GM12878 (cell line): ENCODE results near the gene IRF2BPL.

Experiments
- CTCF ChIP-seq, 3 experiments: IDR thresholded peaks in 2 of 3; conservative IDR thresholded peaks in 1 of 3; 2 replicates each; pipeline ENCODE4 v1.5.1; 2011; ENCODE audit warnings: low read depth in 3 of 3, low read length in 3 of 3, mild to moderate bottlenecking in 3 of 3, control low read depth in 2 of 3, moderate library complexity in 2 of 3, inconsistent platforms in 1 of 3, mixed read lengths in 1 of 3; ENCODE audit not compliant: control insufficient read depth in 2 of 3, insufficient read depth in 1 of 3; ENCODE audit errors: extremely low read depth in 1 of 3
- EED ChIP-seq: sonication (generic); IDR thresholded peaks from 2 replicates; pipeline ENCODE4 v1.6.1; 2016; ENCODE audit warnings: antibody characterized with exemption, low read depth
- SMARCA5 ChIP-seq: fragments of 450-650 bp; IDR thresholded peaks from 2 replicates; pipeline ENCODE4 v1.6.1; 2017; ENCODE audit warnings: mild to moderate bottlenecking
- TAF1 ChIP-seq: IDR thresholded peaks from 2 replicates; pipeline ENCODE4 v1.6.1; 2011; ENCODE audit warnings: mild to moderate bottlenecking, low read depth, low read length, borderline replicate concordance

- no peak for TF ChIP-seq CTCF (IDR thresholded peaks at IDR 0.05 in 2 of 3, conservative IDR thresholded peaks at IDR 0.05 in 1 of 3; ENCODE audit: control insufficient read depth in 2 of 3, extremely low read depth in 1 of 3, insufficient read depth in 1 of 3, low read depth in 3 of 3, low read length in 3 of 3)
- no peak for TF ChIP-seq EED
- TF ChIP-seq TAF1, result no peak
- TF ChIP-seq SMARCA5, result no peak
Measured at GRCh38 chr14:77064521-77065178, 36.1 kb upstream of the IRF2BPL start.
